MM.1S (cell line): ENCODE measurements around the gene ANXA4.

Experiments
- CTCF ChIP-seq: fragments of 300-600 bp; sonication (generic); IDR thresholded peaks from 2 replicates; pipeline ENCODE4 v1.5.1; 2016; ENCODE audit warnings: antibody characterized with exemption, low read length, mixed read lengths
- EZH2 ChIP-seq: fragments of 300-600 bp; sonication (generic); optimal IDR thresholded peaks from 2 replicates; pipeline ENCODE3; 2017; ENCODE audit warnings: low read depth, mild to moderate bottlenecking, antibody characterized with exemption, low read length, mixed read lengths
- EZH2phosphoT487 ChIP-seq: fragments of 300-600 bp; sonication (generic); IDR thresholded peaks from 2 replicates; pipeline ENCODE4 v1.6.1; 2018; ENCODE audit warnings: antibody characterized with exemption, low read length

GRCh38 chr2:69762513-69763494, 20.9 kb downstream of the ANXA4 start:
- TF ChIP-seq CTCF, result no peak
- no peak for TF ChIP-seq EZH2
- TF ChIP-seq EZH2phosphoT487, result no peak
